ENCODE data around the gene ZNF253. TPM values are rescaled to one million over a fixed set of nuclear protein-coding genes. Genes with fewer than 3 reads are reported as not detected.
"Not testable (repeated sequence)": the region's sequence is repeated elsewhere in the genome, so short reads cannot be mapped to it uniquely, and the experiment has no call there.

ZNF253 gene
- total and polyA plus RNA-seq, 2 experiments from 2014 or later = 2.1 to 3.2 TPM

DNA sequence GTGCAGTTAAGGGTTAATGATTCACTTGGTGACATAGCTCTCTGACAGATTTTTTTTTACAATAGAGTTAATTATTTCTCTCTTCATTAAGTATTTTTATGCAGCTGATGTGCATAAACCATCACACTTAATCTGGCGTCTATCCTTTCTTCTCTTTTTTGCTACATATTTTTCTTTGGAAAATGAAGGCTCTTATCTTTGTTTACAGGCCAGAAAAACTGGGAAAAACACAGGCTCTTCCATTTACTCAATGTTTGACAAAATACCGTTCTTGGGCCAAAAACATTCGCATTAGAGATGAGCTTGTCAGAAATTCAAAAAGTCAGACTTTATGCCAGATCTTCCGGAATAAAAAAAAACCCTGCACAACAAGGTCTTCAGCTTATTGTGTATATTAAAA, 12.0 kb downstream of the ZNF253 start:
- no peak for TF ChIP-seq EZH2phosphoT487 (IDR thresholded peaks at IDR 0.05; ENCODE audit: insufficient read depth, low read depth)
- Histone ChIP-seq H3K27me3 (replicated peaks; ENCODE audit: insufficient read depth) (no peaks in the 10 kb centered on the region), H3K4me1 (ENCODE audit: insufficient read depth) (no peaks in the 10 kb centered on the region), H3K36me3 (ENCODE audit: low read depth) (peaks cover 14% of the 10 kb centered on the region), H4K20me1 (ENCODE audit: insufficient read depth) (no peaks in the 10 kb centered on the region), H3K4me2 (ENCODE audit: unreplicated experiment) (no peak overlapping the region), H3K9me3 (ENCODE audit: low read depth) (no peaks in the 10 kb centered on the region), H2AFZ (no peak overlapping the region), H3K9ac (no peak overlapping the region), H3K9me2 (ENCODE audit: insufficient read depth) (no peaks in the 10 kb centered on the region), H3F3A (ENCODE audit: insufficient read depth) (0 out of 2 replicates have a peak, but pooled peaks cover 5% of the 10 kb centered on the region), H3K79me2 (ENCODE audit: insufficient read depth) (peaks cover 57% of the 10 kb centered on the region), H3K4me3 (no peak overlapping the region), H3K27ac (no peak overlapping the region)
- 94 to 96% methylated on average over 4 of the region's 4 CpGs for WGBS, 2 experiments (ENCODE audit: low coverage in 1 of 2, low lambda C conversion rate in 2 of 2, missing lambda C conversion rate in 2 of 2)
- no peak for DNase-seq
- in situ Hi-C loops (cut with MboI) = no loop called here

DNA sequence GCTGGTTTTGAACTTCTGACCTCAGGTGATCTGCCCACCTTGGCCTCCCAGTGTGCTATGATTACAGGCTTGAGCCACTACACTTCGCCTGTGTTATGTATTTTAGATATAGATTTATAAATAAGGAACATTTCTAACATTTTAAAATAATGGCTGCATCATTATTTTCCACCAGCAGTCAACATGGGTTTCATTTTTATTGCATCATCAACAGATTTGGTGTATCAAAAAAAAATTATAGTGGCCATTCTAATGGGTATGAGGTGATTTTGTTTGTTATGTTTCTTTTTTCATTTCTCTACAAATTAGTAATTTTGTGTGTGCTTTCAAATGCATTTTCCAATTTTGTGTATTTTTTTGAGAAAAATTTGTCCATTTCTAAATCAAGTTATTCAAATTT, 18.9 kb downstream of the ZNF253 start:
- H3K4me3 ChIP-seq = no peak overlapping the region
- H3K27me3 ChIP-seq (replicated peaks; ENCODE audit: insufficient read depth) = no peaks in the 10 kb centered on the region
- H3K36me3 ChIP-seq (ENCODE audit: low read depth) = peaks cover 42% of the 10 kb centered on the region
- H3K4me1 ChIP-seq (ENCODE audit: insufficient read depth) = no peaks in the 10 kb centered on the region
- no peak for DNase-seq
- H3K9me3 ChIP-seq (ENCODE audit: low read depth) = no peaks in the 10 kb centered on the region
- no peak overlapping the region for H3K27ac ChIP-seq
- no peaks in the 10 kb centered on the region for H3K79me2 ChIP-seq (ENCODE audit: insufficient read depth)
- no peak for TF ChIP-seq EZH2 (IDR thresholded peaks at IDR 0.05; ENCODE audit: insufficient read depth, poor library complexity, severe bottlenecking)
- no peak for TF ChIP-seq EZH2phosphoT487 (IDR thresholded peaks at IDR 0.05; ENCODE audit: insufficient read depth, low read depth)
- H2AFZ ChIP-seq = no peak overlapping the region
- no peak overlapping the region for H3K9ac ChIP-seq
- no peaks in the 10 kb centered on the region for H3K9me2 ChIP-seq (ENCODE audit: insufficient read depth)
- 95 to 100% methylated on average over 1 of the region's 1 CpG for WGBS, 2 experiments (ENCODE audit: low coverage in 1 of 2, low lambda C conversion rate in 2 of 2, missing lambda C conversion rate in 2 of 2)
- no peaks in the 10 kb centered on the region for H3F3A ChIP-seq (ENCODE audit: insufficient read depth)
- in situ Hi-C loops (cut with MboI) = no loop called here
- no peak overlapping the region for H3K4me2 ChIP-seq (ENCODE audit: unreplicated experiment)
- H4K20me1 ChIP-seq (ENCODE audit: insufficient read depth) = no peaks in the 10 kb centered on the region

DNA sequence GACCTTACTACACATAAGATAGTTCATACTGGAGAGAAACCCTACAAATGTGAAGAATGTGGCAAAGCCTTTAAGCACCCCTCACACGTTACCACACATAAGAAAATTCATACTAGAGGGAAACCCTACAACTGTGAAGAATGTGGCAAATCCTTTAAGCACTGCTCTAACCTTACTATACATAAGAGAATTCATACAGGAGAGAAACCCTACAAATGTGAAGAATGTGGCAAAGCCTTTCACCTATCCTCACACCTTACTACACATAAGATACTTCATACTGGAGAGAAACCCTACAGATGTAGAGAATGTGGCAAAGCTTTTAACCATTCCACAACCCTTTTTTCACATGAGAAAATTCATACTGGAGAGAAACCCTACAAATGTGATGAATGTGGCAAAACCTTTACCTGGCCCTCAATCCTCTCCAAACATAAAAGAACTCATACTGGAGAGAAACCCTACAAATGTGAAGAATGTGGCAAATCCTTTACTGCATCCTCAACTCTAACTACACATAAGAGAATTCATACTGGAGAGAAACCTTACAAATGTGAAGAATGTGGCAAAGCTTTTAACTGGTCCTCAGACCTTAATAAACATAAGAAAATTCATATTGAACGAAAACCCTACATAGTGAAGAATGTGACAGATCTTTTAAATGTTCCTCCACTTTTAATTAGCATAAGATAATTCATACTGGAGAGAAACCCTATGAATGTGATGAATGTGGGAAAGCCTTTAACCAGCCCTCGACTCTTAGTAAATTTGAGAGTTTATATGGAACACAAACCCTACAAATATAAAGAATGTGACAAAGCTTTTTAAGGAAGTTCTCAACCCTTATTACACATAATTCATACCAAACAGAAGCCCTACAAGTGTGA, 26.6 kb downstream of the ZNF253 start:
- H3K4me1 ChIP-seq (ENCODE audit: insufficient read depth); H3K79me2 ChIP-seq (ENCODE audit: insufficient read depth); in situ Hi-C loops (cut with MboI); H3K9me3 ChIP-seq (ENCODE audit: low read depth); H4K20me1 ChIP-seq (ENCODE audit: insufficient read depth); H3K4me3 ChIP-seq; H3F3A ChIP-seq (ENCODE audit: insufficient read depth); H3K9ac ChIP-seq; H3K27ac ChIP-seq; H3K9me2 ChIP-seq (ENCODE audit: insufficient read depth); H2AFZ ChIP-seq; H3K4me2 ChIP-seq (ENCODE audit: unreplicated experiment); DNase-seq; H3K27me3 ChIP-seq (replicated peaks; ENCODE audit: insufficient read depth): not testable (repeated sequence)
- 89 to 96% methylated on average over 3 of the region's 3 CpGs for WGBS, 2 experiments (ENCODE audit: low coverage in 1 of 2, low lambda C conversion rate in 2 of 2, missing lambda C conversion rate in 2 of 2)
- H3K36me3 ChIP-seq (ENCODE audit: low read depth) = peaks cover 49% of the 10 kb centered on the region

DNA sequence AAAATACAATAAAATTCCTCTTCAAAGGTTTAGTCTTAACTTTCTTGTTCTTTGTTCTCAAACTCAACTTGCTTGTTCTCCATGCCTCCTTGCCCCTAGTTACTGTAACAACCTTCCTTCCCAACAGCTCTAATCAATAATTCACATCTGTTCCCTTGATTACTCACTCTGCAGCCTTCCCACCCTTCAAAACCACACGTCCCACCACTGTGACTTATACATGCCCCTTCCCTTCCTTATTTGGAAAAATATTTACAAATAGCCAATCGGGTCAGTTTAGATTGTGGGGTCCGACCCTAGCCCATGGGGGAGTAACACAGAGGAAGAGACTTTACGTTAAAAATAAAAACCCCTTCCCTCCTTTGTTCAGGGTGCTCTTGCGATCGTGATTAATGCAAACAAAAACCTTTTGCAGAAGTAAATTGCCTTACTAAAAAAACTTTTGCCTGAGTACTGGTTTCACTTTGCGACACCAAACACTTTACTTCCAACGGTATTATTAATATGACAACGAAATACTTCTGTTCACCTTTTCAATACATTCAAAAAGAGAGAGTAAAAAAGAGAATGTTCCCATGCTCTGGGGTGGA, 34.6 kb downstream of the ZNF253 start:
- 1% methylated on average over 9 of the region's 9 CpGs for WGBS, 2 experiments (ENCODE audit: low coverage in 1 of 2, low lambda C conversion rate in 2 of 2, missing lambda C conversion rate in 2 of 2)
- Histone ChIP-seq H2AFZ (peak overlapping the region; percentile 93), H3K9ac (peak overlapping the region; percentile 88), H3K4me3 (peak overlapping the region; percentile 91), H3K27me3 (replicated peaks; ENCODE audit: insufficient read depth) (no peaks in the 10 kb centered on the region), H3K36me3 (ENCODE audit: low read depth) (peaks cover 1% of the 10 kb centered on the region; the same call in 1 of the 2 replicates), H3K9me3 (ENCODE audit: low read depth) (no peaks in the 10 kb centered on the region), H3K4me2 (ENCODE audit: unreplicated experiment) (peak overlapping the region; percentile 88), H3F3A (ENCODE audit: insufficient read depth) (peaks cover 25% of the 10 kb centered on the region), H3K4me1 (ENCODE audit: insufficient read depth) (peaks cover 4% of the 10 kb centered on the region; the same call in 1 of the 2 replicates), H3K27ac (peak overlapping the region; percentile 89), H4K20me1 (ENCODE audit: insufficient read depth) (no peaks in the 10 kb centered on the region), H3K9me2 (ENCODE audit: insufficient read depth) (no peaks in the 10 kb centered on the region), H3K79me2 (ENCODE audit: insufficient read depth) (peaks cover 34% of the 10 kb centered on the region)
- in situ Hi-C loops (cut with MboI) = no loop called here
- no peak for TF ChIP-seq EZH2phosphoT487 (IDR thresholded peaks at IDR 0.05; ENCODE audit: insufficient read depth, low read depth)
- TF ChIP-seq EZH2 (IDR thresholded peaks at IDR 0.05; ENCODE audit: insufficient read depth, poor library complexity, severe bottlenecking) = no peak
- DNase-seq = peak; percentile 75
